ENCODE data around the gene ATRN.

ATRN gene

GRCh38 chr20:3541887-3542721 is 71.3 kb downstream of the ATRN start:
- Histone ChIP-seq H3K4me2 (ENCODE audit: low read length) (no peak overlapping the region), H3K9ac (ENCODE audit: low read length) (no peak overlapping the region), H3K9me2 (ENCODE audit: low read depth, low read length) (no peaks in the 10 kb centered on the region), H3K36me3 (ENCODE audit: insufficient read depth, low read length) (no peaks in the 10 kb centered on the region), H3K79me2 (ENCODE audit: insufficient read depth, low read length) (no peaks in the 10 kb centered on the region), H3K27me3 (ENCODE audit: insufficient read depth, low read length) (no peaks in the 10 kb centered on the region), H3K27ac (ENCODE audit: low read depth, low read length, poor library complexity, severe bottlenecking) (no peak overlapping the region), H3F3A (ENCODE audit: insufficient read depth, low read length) (no peaks in the 10 kb centered on the region), H4K20me1 (ENCODE audit: insufficient read depth, low read length) (no peaks in the 10 kb centered on the region), H3K9me3 (ENCODE audit: low read length) (no peaks in the 10 kb centered on the region), H2AFZ (ENCODE audit: low read length) (no peak overlapping the region), H3K4me1 (ENCODE audit: insufficient read depth, low read length, severe bottlenecking) (no peaks in the 10 kb centered on the region), H3K4me3 (ENCODE audit: low read depth, low read length, poor library complexity, severe bottlenecking) (no peak overlapping the region)
- no peak for TF ChIP-seq EZH2 (IDR thresholded peaks at IDR 0.05; ENCODE audit: borderline replicate concordance, low read length)
- no peak for TF ChIP-seq CTCF (IDR thresholded peaks at IDR 0.05; ENCODE audit: low read length)

- Histone ChIP-seq H3K27me3 (ENCODE audit: insufficient read depth, low read length) (no peaks in the 10 kb centered on the region), H3K4me1 (ENCODE audit: insufficient read depth, low read length, severe bottlenecking) (no peaks in the 10 kb centered on the region), H3K9me3 (ENCODE audit: low read length) (no peaks in the 10 kb centered on the region), H3K79me2 (ENCODE audit: insufficient read depth, low read length) (no peaks in the 10 kb centered on the region), H3K9ac (ENCODE audit: low read length) (no peak overlapping the region), H3K4me3 (ENCODE audit: low read depth, low read length, poor library complexity, severe bottlenecking) (no peak overlapping the region), H3K9me2 (ENCODE audit: low read depth, low read length) (no peaks in the 10 kb centered on the region), H4K20me1 (ENCODE audit: insufficient read depth, low read length) (no peaks in the 10 kb centered on the region), H3K36me3 (ENCODE audit: insufficient read depth, low read length) (no peaks in the 10 kb centered on the region), H3K4me2 (ENCODE audit: low read length) (no peak overlapping the region), H3F3A (ENCODE audit: insufficient read depth, low read length) (no peaks in the 10 kb centered on the region), H2AFZ (ENCODE audit: low read length) (no peak overlapping the region), H3K27ac (ENCODE audit: low read depth, low read length, poor library complexity, severe bottlenecking) (no peak overlapping the region)
- no peak for TF ChIP-seq CTCF (IDR thresholded peaks at IDR 0.05; ENCODE audit: low read length)
- TF ChIP-seq EZH2 (IDR thresholded peaks at IDR 0.05; ENCODE audit: borderline replicate concordance, low read length), result no peak
Observed at GRCh38 chr20:3543901-3544507, 73.2 kb downstream of the ATRN start.

DNA sequence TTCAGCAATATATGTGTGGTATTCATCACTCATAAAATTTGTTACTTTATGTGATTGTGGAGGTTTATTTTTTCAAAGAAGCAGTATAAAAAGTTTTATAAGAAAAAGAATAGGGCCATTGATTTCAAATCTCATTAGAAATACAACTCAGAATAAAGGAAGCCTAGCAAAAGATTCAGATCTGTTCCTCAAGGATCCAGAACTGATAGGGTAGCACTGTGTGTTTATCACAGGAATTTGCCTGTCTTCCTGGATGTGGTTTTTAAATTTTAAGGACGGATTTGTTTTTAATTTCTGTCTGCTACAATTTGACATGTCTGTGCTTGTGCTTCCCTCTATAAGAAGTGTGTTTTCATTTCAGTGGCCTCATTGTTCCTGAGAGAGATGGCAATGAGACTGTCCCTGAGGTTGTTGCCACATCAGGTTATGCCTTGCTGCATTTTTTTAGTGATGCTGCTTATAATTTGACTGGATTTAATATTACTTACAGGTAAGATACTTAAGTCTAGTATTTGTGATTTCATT is 74.6 kb downstream of the ATRN start:
- no peak overlapping the region for H3K4me2 ChIP-seq (ENCODE audit: low read length)

More for the DNA sequence above, 74.6 kb downstream of the ATRN start:
- Histone ChIP-seq H3K4me1 (ENCODE audit: insufficient read depth, low read length, severe bottlenecking) (no peaks in the 10 kb centered on the region), H3K9ac (ENCODE audit: low read length) (no peak overlapping the region), H3K9me2 (ENCODE audit: low read depth, low read length) (no peaks in the 10 kb centered on the region), H2AFZ (ENCODE audit: low read length) (no peak overlapping the region), H3K27ac (ENCODE audit: low read depth, low read length, poor library complexity, severe bottlenecking) (no peak overlapping the region), H4K20me1 (ENCODE audit: insufficient read depth, low read length) (no peaks in the 10 kb centered on the region), H3K36me3 (ENCODE audit: insufficient read depth, low read length) (no peaks in the 10 kb centered on the region), H3K4me3 (ENCODE audit: low read depth, low read length, poor library complexity, severe bottlenecking) (no peak overlapping the region), H3F3A (ENCODE audit: insufficient read depth, low read length) (no peaks in the 10 kb centered on the region), H3K79me2 (ENCODE audit: insufficient read depth, low read length) (no peaks in the 10 kb centered on the region), H3K9me3 (ENCODE audit: low read length) (no peaks in the 10 kb centered on the region), H3K27me3 (ENCODE audit: insufficient read depth, low read length) (no peaks in the 10 kb centered on the region)
- no peak for TF ChIP-seq CTCF (IDR thresholded peaks at IDR 0.05; ENCODE audit: low read length)
- no peak for TF ChIP-seq EZH2 (IDR thresholded peaks at IDR 0.05; ENCODE audit: borderline replicate concordance, low read length)

Data from OCI-LY1 (cell line).